PFSK-1 (cell line): ENCODE results near the gene KRTAP13-4.

ENCODE experiments used
- POLR2AphosphoS5 ChIP-seq: IDR thresholded peaks from 2 replicates; pipeline ENCODE4 v1.6.1; 2012; ENCODE audit warnings: low read depth, mild to moderate bottlenecking, control low read depth, low read length, moderate library complexity
- TAF1 ChIP-seq: IDR thresholded peaks from 2 replicates; pipeline ENCODE4 v1.6.1; 2012; ENCODE audit warnings: low read length, control low read depth, borderline replicate concordance; ENCODE audit not compliant: insufficient read depth
- TF ChIP-seq, protein P1 (sequence below), 2 experiments: IDR thresholded peaks; 2 replicates each; pipeline versions ENCODE4 v1.6.1 to v1.8.0; 2011 to 2012; ENCODE audit warnings: low read depth in 2 of 2, low read length in 2 of 2, control low read depth in 1 of 2, inconsistent platforms in 1 of 2, mild to moderate bottlenecking in 1 of 2, moderate library complexity in 1 of 2; ENCODE audit not compliant: insufficient read depth in 1 of 2

DNA sequence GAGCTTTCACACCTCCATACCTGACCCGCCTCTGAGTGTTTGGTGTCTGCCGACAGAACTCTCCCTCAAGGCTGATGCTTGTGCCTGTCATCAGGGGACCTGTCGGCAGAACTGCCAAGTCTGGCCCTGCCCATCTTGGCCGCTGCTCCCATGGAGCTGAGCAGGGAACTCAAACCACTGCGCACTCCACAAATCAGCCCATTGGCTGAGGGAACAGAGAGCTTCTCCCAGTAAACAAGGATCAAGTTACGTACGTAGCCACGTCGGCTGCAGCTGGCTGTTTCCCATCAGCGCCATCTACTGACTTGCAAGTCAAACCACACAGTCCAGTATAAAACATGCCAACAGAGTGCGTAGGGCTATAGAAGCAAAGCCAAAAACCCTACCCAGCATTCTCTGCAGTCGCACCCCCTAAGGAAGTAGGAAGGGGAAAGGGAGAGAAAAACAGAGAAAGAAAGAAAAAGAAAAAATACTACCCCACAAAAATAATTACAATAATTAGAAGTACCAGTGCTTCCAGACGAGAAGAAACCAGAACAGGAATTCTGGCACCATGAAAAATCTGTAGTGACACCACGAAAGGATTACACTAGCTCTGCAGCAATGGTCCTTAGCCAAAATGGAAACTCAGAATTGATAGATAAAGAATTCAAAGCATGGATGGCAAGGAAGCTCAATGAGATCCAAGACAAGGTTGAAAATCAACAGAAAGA lies 21.1 kb upstream of the KRTAP13-4 start:
- TF ChIP-seq, protein P1, sequence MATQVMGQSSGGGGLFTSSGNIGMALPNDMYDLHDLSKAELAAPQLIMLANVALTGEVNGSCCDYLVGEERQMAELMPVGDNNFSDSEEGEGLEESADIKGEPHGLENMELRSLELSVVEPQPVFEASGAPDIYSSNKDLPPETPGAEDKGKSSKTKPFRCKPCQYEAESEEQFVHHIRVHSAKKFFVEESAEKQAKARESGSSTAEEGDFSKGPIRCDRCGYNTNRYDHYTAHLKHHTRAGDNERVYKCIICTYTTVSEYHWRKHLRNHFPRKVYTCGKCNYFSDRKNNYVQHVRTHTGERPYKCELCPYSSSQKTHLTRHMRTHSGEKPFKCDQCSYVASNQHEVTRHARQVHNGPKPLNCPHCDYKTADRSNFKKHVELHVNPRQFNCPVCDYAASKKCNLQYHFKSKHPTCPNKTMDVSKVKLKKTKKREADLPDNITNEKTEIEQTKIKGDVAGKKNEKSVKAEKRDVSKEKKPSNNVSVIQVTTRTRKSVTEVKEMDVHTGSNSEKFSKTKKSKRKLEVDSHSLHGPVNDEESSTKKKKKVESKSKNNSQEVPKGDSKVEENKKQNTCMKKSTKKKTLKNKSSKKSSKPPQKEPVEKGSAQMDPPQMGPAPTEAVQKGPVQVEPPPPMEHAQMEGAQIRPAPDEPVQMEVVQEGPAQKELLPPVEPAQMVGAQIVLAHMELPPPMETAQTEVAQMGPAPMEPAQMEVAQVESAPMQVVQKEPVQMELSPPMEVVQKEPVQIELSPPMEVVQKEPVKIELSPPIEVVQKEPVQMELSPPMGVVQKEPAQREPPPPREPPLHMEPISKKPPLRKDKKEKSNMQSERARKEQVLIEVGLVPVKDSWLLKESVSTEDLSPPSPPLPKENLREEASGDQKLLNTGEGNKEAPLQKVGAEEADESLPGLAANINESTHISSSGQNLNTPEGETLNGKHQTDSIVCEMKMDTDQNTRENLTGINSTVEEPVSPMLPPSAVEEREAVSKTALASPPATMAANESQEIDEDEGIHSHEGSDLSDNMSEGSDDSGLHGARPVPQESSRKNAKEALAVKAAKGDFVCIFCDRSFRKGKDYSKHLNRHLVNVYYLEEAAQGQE (IDR thresholded peaks at IDR 0.05; ENCODE audit: insufficient read depth in 1 of 2, low read depth in 2 of 2, low read length in 2 of 2): no peak
- TF ChIP-seq POLR2AphosphoS5 (no peak), TAF1 (no peak)
